Fibroblast of upper back skin (primary cell): ENCODE results near the gene LRCH1.

Source experiments
- DNase-seq: peaks from one replicate; pipeline ENCODE4 v3.0.0-alpha.2; 2013

Gene LRCH1

DNA sequence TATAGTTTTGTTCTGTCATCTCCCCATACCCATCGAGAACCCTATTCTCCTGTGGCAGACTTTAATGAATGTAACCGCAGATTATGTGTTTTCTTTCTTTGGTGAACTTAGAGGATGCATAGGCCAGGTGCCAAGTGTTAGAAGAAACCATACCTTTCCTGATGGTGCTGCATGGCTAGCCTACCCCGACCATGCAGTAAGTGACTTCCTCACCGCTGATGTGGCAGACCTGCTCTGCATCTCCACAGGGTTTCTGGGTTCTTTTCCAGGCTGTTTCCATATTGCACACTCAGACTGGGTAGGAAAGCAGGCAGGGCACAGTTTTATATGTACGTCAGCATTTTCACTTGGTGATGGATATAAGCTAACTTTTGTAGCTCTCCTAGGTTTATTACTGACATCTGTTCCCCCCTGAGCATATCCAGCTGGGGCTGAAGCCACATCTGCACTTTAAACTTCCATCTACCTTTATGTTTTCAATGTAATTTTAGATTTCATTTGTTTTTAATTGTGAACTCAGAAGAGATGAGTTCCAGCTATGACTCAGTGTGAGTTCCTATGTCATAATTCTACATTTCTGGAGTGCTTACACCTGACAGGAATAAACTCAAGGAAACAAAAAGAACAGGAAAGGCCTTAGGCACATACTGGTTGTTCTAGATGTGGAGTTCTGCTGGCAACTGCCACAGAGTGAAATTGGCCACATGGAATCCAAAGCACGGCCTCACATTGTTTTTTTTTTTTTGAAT, 42.3 kb downstream of the LRCH1 start:
- DNase-seq = peak; percentile 60

- no peak for DNase-seq
These were observed 42.9 kb downstream of the LRCH1 start for GRCh38 chr13:46595885-46596275.

DNA sequence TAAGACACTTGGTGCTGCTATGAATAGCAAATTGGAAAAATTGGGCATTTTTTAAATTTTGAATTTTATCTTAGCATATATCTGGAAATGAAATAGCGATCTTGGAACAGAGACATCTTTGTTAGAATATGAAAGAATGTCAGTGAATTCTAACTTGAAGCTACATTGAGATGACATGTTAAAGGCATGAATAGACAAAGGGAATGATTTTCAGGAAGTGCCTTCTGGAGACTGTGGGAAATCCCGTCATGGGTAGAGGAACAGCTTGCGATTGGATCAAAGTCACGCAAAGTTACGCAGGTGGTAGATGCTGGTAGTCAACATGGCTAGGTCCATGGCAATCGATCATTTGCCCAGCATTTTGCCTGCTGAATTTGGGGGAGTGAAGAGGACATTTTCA, 43.5 kb downstream of the LRCH1 start:
- no peak for DNase-seq

- DNase-seq = no peak
These were observed 45.3 kb downstream of the LRCH1 start for GRCh38 chr13:46598140-46598819.

DNA sequence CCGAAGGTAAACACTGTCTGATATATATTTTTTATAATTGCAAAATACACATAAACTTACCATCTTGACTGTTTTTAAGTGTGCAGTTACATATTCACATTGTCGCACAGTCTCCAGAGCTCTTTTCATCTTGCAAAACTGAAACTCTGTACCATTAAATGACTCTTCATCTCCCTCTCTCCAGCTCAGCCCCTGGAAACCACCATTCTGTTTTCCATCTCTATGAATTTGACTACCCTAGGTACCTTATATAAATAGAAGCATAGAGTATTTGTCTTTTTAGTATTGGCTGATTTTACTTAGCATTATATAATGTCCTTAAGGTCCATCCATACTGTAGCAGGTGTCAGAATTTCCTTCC, 45.8 kb downstream of the LRCH1 start:
- DNase-seq = no peak

GRCh38 chr13:46600943-46601311, 48.0 kb downstream of the LRCH1 start:
- no peak for DNase-seq

DNA sequence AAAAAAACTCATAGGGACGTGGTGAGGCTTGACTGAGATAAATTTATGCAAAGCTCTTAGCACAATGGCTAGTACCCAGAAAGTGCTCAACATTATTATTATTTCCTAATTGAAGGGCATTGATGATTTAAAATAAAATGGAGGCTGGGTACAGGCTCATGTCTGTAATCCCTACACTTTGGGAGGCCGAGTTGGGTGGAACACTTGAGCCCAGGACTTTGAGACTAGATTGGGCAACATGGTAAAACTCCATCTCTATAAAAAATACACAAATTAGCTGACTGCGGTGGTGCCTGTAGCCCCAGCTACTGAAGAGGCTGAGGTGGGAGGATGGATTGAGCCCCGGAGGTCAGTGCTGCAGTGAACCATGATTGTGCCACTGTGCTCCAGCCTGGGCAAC, 49.6 kb downstream of the LRCH1 start:
- no peak for DNase-seq

DNA sequence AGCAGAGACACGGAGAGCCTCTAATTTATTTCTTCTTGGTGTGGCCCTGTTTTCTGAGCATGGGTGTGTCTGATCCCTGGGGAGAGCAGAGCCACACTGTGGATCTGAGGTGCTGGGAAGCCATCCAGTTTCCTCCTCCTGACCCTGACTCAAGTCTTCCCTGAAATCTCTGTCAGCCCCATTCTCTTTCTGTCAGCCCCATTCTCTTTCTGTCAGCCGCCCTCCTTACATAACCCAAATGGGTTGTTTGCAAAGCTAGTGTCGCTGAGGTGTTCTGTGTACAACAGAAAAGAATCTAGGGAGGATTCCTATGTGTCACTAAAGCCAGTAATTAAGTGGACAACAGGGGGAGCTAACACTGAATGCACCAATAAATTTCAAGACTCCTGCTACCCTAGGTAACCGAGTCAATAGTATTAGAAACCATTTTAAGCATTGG, 50.2 kb downstream of the LRCH1 start:
- no peak for DNase-seq

GRCh38 chr13:46604226-46604990, 51.4 kb downstream of the LRCH1 start:
- DNase-seq = no peak

- no peak for DNase-seq
These were observed 52.3 kb downstream of the LRCH1 start for GRCh38 chr13:46605076-46605824.

DNA sequence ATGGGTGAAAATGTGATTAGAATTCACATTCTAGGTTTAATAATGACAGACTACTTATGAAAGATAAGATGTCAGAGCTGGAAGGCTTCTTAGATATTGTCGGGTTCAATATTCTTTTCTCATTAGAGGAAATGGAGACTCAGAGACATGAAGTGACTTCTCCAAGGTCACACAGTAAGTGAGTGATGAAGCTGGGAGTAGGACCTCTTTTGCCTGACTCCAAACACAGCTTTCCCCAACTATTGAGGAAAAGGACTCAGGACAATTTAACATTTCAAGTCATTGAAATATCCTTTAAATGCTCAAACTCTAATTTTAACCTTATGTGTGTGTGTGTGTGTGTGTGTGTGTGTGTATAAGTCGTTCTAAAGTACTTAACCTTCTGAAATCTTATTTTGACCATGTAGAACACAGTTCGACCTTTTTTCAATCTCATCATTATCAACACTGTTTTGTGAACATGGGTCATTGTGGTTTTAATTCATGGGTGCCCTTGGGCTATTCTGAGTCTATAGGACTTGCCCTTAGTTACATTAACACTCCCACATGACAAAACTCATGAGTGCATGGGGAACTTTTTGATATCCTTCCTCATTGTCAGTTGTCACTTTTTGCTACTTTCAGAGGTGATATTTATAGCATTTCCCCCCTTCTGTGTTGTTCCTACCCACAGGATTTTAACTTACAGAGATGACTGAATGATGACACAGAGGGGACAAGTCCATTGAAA, 53.0 kb downstream of the LRCH1 start:
- DNase-seq = no peak

DNA sequence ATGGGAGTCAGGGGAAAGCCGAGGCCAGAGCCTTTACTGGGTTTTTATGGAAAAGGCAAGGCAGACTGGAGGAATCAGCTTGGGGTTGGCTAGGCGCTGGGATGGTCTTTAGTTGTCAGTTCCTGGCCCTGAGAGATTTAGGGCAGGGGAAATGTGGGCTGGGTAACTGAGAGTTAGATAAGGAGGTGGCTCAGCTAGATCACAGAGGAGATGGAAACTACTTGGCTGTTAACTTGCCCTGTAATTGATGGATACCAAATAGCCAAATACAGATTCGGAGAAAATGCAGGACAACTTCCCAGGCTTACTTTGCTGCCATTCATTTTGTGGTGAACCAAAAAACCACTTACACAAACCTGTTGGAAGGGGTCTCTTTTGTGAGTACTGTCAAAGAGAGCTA, 54.0 kb downstream of the LRCH1 start:
- no peak for DNase-seq

GRCh38 chr13:46607768-46608564, 55.0 kb downstream of the LRCH1 start:
- DNase-seq = no peak

GRCh38 chr13:46609052-46609451, 56.1 kb downstream of the LRCH1 start:
- DNase-seq = no peak

GRCh38 chr13:46609726-46610125, 56.8 kb downstream of the LRCH1 start:
- no peak for DNase-seq

DNA sequence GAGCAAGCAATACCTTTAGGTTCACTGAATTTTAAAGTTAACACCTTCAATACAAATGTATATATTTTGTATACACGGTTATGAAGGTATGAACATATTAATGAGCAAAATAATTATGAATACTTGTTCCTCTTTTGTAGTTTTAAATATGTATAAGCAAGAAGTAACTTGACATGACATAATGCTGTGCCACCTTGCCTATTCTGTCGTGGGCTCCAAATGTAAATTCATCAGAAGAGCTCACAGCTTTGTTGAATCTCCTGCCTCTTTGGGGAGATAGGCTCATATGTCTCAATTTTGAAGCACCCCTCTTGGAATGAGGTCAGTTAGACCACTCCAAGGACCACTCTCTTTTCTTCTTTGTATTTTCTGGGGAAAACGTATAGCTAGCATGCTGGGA, 59.3 kb downstream of the LRCH1 start:
- DNase-seq = no peak

DNA sequence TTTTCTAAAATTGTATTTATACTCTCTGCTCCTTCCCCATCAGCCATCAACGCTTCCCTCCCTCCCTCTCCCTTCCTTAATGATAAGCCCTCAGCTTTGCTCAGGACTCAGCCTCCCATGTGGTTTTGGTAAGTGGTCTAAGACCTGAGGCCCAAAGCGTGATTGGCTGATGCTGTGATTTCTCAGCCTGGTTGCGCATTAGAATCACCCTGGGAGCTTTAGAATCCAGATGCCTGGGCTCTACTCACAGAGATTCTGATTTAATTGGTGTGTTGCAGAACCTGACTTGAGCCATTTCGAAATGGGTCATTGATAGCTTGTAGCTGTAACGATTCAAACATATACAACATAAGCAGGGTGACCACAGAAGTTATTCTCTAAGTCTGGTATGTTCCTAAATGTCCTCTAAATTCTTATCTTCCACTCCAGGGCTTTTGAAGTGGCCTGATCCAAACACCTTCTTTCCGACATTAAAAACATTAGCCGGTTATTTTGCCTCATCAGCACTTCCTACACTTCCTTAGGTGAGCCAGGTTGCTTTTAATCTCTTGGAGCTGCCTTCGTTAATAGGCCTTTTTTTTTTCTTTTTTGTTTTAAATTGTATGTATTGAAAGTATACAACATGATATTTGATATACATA, 60.6 kb downstream of the LRCH1 start:
- DNase-seq = no peak

DNA sequence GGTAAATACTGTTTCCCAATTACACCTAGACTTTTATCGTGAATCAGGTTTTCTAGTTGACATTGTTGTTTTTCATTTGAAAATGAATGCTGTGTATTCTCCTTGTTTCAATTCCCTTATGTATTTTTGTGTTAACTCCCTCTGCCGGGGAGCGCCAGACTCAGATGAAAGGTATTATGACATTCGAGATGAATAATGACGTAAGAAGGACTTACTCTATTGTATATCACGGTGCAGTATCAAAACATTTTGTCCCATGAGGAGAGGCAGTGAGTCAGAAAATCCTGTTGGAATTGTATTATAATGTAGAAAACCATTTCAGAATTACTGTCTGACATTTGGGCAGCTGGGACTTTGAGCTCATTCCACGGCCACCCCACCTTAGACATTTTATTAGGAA, 61.6 kb downstream of the LRCH1 start:
- peak; percentile 74 for DNase-seq

DNA sequence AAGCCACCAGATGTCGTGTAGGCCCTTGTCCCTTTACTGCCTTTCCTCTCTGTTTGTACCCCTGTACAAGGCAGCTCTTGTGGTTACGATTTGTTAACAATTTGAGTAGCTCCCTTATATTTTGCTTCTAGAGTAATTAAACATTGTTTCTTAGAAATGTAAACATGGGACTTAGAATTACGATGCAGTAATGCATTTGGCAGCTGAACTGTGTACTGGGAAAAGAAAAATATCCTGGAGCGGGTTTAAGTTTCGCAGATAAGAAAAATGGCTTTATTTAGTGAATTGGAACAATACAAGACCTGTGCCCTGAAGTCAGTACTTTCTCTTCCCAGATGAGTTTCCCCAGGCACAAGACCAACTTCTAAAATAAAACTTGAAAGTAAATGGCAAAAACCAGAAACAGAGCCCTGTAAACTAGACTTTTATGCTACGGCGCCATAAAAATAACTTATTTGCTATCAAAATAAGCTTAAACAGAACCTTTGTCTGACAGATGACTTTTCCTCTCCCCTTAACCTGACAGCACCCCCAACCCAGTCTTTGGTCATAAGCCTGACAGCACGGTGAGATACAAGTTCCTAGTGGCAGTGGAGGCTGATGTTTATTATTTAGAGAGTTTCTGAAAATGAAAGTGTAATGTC, 63.0 kb downstream of the LRCH1 start:
- no peak for DNase-seq

DNA sequence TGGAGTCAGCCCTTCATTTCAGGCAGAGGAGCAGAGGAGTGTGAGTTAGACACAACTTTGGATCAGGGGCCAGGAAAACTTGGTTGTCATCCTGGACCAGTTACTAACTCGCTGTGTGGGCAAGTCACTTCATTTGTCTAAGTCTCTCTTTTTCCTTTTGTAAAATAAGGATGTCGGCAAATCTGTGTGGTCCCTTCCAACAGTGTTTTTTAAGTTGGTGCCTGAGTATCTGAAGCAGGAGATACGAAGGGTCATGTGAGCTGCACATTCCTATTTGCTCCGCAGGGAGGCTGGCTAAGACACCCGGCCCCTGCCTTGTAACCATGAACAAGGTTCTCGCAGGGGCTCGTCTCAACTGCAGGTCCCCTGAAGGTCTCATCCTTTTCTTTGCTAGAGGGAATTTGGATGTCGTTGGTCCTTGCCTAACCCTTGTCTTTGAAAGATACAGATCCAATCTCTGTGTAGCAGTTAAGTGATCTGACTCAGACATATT, 64.3 kb downstream of the LRCH1 start:
- DNase-seq = no peak

DNA sequence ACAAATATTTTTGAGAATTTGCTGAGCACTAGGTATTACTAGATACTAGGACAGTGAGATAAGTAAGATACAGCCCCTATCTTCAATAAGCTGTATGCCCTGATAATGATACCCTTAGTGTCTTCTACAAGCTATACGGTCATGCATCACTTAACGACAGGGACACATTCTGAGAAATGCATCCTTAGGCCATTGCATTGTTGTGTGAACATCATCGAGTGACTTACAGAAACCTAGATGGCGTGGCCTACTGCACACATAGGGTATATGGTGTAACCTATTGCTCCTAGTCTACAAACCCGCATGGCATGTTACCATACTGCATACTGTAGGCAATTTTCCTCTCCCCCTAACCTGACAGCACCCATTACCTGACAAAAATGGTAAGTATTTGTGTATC, 64.9 kb downstream of the LRCH1 start:
- DNase-seq = no peak
